Measurements from ENCODE around the gene PEAK1. TPM values are rescaled to one million over a fixed set of nuclear protein-coding genes. Genes with fewer than 3 reads are reported as not detected.

PEAK1 gene
- total and polyA plus RNA-seq, 9 of the 15 experiments (the other 6 are each of a cell fraction or from before 2014, with no cell fraction given), result 0.99 to 22.4 (median 10.8) TPM

- TF ChIP-seq YY1 (IDR thresholded peaks at IDR 0.05; ENCODE audit: borderline replicate concordance in 1 of 3, control insufficient read depth in 1 of 3, extremely low read depth in 1 of 3, insufficient read depth in 3 of 3, insufficient read length in 1 of 3, insufficient replicate concordance in 2 of 3, low read depth in 1 of 3, low read length in 2 of 3) (peak in 1 of 3 experiments; percentile 22), SMAD4 (CRISPR knock-in tag; conservative IDR thresholded peaks at IDR 0.05) (no peak), FOXK1 (CRISPR knock-in tag; IDR thresholded peaks at IDR 0.05; ENCODE audit: borderline replicate concordance) (no peak), ZBTB7A (IDR thresholded peaks at IDR 0.05; ENCODE audit: borderline replicate concordance, control insufficient read depth, low read depth, low read length) (peak; percentile 93), ZNF780A (CRISPR knock-in tag; IDR thresholded peaks at IDR 0.05) (no peak), REST (IDR thresholded peaks at IDR 0.05; ENCODE audit: borderline replicate concordance) (no peak), REST (CRISPR knock-in tag; IDR thresholded peaks at IDR 0.05; ENCODE audit: low read depth) (no peak), SNIP1 (IDR thresholded peaks at IDR 0.05; ENCODE audit: low read depth) (no peak), PCBP1 (IDR thresholded peaks at IDR 0.05; ENCODE audit: low read depth, low read length, poor library complexity, severe bottlenecking) (peak; percentile 44)
- TF ChIP-seq, protein P1, sequence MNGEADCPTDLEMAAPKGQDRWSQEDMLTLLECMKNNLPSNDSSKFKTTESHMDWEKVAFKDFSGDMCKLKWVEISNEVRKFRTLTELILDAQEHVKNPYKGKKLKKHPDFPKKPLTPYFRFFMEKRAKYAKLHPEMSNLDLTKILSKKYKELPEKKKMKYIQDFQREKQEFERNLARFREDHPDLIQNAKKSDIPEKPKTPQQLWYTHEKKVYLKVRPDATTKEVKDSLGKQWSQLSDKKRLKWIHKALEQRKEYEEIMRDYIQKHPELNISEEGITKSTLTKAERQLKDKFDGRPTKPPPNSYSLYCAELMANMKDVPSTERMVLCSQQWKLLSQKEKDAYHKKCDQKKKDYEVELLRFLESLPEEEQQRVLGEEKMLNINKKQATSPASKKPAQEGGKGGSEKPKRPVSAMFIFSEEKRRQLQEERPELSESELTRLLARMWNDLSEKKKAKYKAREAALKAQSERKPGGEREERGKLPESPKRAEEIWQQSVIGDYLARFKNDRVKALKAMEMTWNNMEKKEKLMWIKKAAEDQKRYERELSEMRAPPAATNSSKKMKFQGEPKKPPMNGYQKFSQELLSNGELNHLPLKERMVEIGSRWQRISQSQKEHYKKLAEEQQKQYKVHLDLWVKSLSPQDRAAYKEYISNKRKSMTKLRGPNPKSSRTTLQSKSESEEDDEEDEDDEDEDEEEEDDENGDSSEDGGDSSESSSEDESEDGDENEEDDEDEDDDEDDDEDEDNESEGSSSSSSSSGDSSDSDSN (IDR thresholded peaks at IDR 0.05; ENCODE audit: borderline replicate concordance in 1 of 2, low read depth in 2 of 2, low read length in 2 of 2), result peak; percentile 39 to 64; a peak in 2 of 4 replicates
- TF ChIP-seq, protein P2, sequence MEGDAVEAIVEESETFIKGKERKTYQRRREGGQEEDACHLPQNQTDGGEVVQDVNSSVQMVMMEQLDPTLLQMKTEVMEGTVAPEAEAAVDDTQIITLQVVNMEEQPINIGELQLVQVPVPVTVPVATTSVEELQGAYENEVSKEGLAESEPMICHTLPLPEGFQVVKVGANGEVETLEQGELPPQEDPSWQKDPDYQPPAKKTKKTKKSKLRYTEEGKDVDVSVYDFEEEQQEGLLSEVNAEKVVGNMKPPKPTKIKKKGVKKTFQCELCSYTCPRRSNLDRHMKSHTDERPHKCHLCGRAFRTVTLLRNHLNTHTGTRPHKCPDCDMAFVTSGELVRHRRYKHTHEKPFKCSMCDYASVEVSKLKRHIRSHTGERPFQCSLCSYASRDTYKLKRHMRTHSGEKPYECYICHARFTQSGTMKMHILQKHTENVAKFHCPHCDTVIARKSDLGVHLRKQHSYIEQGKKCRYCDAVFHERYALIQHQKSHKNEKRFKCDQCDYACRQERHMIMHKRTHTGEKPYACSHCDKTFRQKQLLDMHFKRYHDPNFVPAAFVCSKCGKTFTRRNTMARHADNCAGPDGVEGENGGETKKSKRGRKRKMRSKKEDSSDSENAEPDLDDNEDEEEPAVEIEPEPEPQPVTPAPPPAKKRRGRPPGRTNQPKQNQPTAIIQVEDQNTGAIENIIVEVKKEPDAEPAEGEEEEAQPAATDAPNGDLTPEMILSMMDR (IDR thresholded peaks at IDR 0.05 in 2 of 3, conservative IDR thresholded peaks at IDR 0.05 in 1 of 3; ENCODE audit: insufficient read depth in 2 of 3, low read depth in 1 of 3, low read length in 3 of 3), result peak in 2 of 3 experiments; percentile 42 to 64; a peak in 4 of 6 replicates
Observed at GRCh38 chr15:77418966-77419835, 703 bp downstream of the PEAK1 start (continued).

Data from K562 (cell line).